H9 (cell line): ENCODE results near the gene MROH2A. TPM values are rescaled to one million over a fixed set of nuclear protein-coding genes. Genes with fewer than 3 reads are reported as not detected.

Source experiments
- DNase-seq: peaks from one replicate; pipeline ENCODE4 v3.0.0-alpha.2; 2017
- H2AFZ ChIP-seq: one replicate; pipeline ENCODE4 v1.6.1; 2013; ENCODE audit warnings: mild to moderate bottlenecking, low read length, control low read depth, moderate library complexity
- H2AK5ac ChIP-seq: 2 replicates; pipeline ENCODE4 v1.6.1; 2013; ENCODE audit warnings: low read length, control low read depth, mixed read lengths; ENCODE audit not compliant: insufficient read length
- H2BK120ac ChIP-seq: one replicate; pipeline ENCODE4 v1.6.1; 2013; ENCODE audit warnings: low read depth, mild to moderate bottlenecking, low read length, control low read depth, inconsistent platforms; ENCODE audit not compliant: poor library complexity, severe bottlenecking
- H2BK12ac ChIP-seq: 2 replicates; pipeline ENCODE4 v1.6.1; 2013; ENCODE audit warnings: low read length, control low read depth, mixed read lengths, low read depth; ENCODE audit not compliant: insufficient read length
- H2BK15ac ChIP-seq: 2 replicates; pipeline ENCODE4 v1.6.1; 2013; ENCODE audit warnings: low read depth, low read length, control low read depth
- H2BK20ac ChIP-seq: one replicate; pipeline ENCODE4 v1.6.1; 2013; ENCODE audit warnings: low read depth, mild to moderate bottlenecking, low read length, control low read depth, inconsistent platforms; ENCODE audit not compliant: poor library complexity, severe bottlenecking
- H2BK5ac ChIP-seq: 2 replicates; pipeline ENCODE4 v1.6.1; 2013; ENCODE audit warnings: low read length, control low read depth, mixed read lengths; ENCODE audit not compliant: insufficient read length
- H3K14ac ChIP-seq: 2 replicates; pipeline ENCODE4 v1.6.1; 2013; ENCODE audit warnings: low read length, control low read depth; ENCODE audit not compliant: insufficient read depth
- H3K18ac ChIP-seq: 2 replicates; pipeline ENCODE4 v1.6.1; 2013; ENCODE audit warnings: low read depth, mild to moderate bottlenecking, mixed read lengths, low read length, control low read depth; ENCODE audit not compliant: insufficient read length
- H3K23ac ChIP-seq: 2 replicates; pipeline ENCODE4 v1.6.1; 2013; ENCODE audit warnings: low read length, control low read depth, mixed read lengths, low read depth; ENCODE audit not compliant: insufficient read length
- H3K23me2 ChIP-seq: 2 replicates; pipeline ENCODE4 v1.6.1; 2013; ENCODE audit warnings: low read depth, mild to moderate bottlenecking, mixed read lengths, low read length, control low read depth; ENCODE audit not compliant: insufficient read length, poor library complexity, severe bottlenecking
- H3K27ac ChIP-seq: 2 replicates; pipeline ENCODE4 v1.5.1; 2013; ENCODE audit warnings: low read length, control low read depth, mixed read lengths, low read depth; ENCODE audit not compliant: insufficient read length
- H3K27me3 ChIP-seq: 2 replicates; pipeline ENCODE4 v1.6.1; 2013; ENCODE audit warnings: low read length, control low read depth, inconsistent platforms; ENCODE audit not compliant: insufficient read depth
- H3K4ac ChIP-seq: 2 replicates; pipeline ENCODE4 v1.6.1; 2013; ENCODE audit warnings: low read depth, mild to moderate bottlenecking, control low read depth, inconsistent platforms, low read length, moderate library complexity
- H3K4me1 ChIP-seq: 2 replicates; pipeline ENCODE4 v1.6.1; 2013; ENCODE audit warnings: low read length, control low read depth, inconsistent platforms; ENCODE audit not compliant: insufficient read depth
- H3K4me2 ChIP-seq: 2 replicates; pipeline ENCODE4 v1.6.1; 2013; ENCODE audit warnings: low read length, control low read depth, mixed read lengths; ENCODE audit not compliant: insufficient read length, insufficient read depth
- H3K56ac ChIP-seq: 2 replicates; pipeline ENCODE4 v1.6.1; 2013; ENCODE audit warnings: low read depth, mild to moderate bottlenecking, mixed read lengths, low read length, control low read depth; ENCODE audit not compliant: insufficient read length
- H3K79me1 ChIP-seq: 2 replicates; pipeline ENCODE4 v1.6.1; 2013; ENCODE audit warnings: low read depth, mild to moderate bottlenecking, moderate library complexity, low read length, control low read depth, inconsistent platforms; ENCODE audit not compliant: insufficient read depth, poor library complexity, severe bottlenecking
- H3K79me2 ChIP-seq: 2 replicates; pipeline ENCODE4 v1.6.1; 2013; ENCODE audit warnings: low read length, control low read depth, inconsistent platforms; ENCODE audit not compliant: insufficient read depth
- H3K9ac ChIP-seq: 2 replicates; pipeline ENCODE4 v1.6.1; 2013; ENCODE audit warnings: low read length, control low read depth, mixed read lengths; ENCODE audit not compliant: insufficient read length; ENCODE audit errors: extremely low read depth
- H3K9me3 ChIP-seq: one replicate; pipeline ENCODE4 v1.6.1; 2013; ENCODE audit warnings: low read depth, low read length, inconsistent platforms; ENCODE audit not compliant: control insufficient read depth
- H3T11ph ChIP-seq: one replicate; pipeline ENCODE4 v1.6.1; 2013; ENCODE audit warnings: mild to moderate bottlenecking, low read length, control low read depth, inconsistent platforms
- H4K20me1 ChIP-seq: one replicate; pipeline ENCODE4 v1.6.1; 2013; ENCODE audit not compliant: control insufficient read depth, insufficient read length, insufficient read depth
- H4K5ac ChIP-seq: 2 replicates; pipeline ENCODE4 v1.6.1; 2013; ENCODE audit warnings: low read depth, mild to moderate bottlenecking, mixed read lengths, low read length, control low read depth; ENCODE audit not compliant: insufficient read length
- H4K8ac ChIP-seq: replicated peaks from 2 replicates; pipeline ENCODE4 v1.6.1; 2013; ENCODE audit warnings: low read length, control low read depth, mixed read lengths, low read depth; ENCODE audit not compliant: insufficient read length
- H4K91ac ChIP-seq: 2 replicates; pipeline ENCODE4 v1.6.1; 2013; ENCODE audit warnings: low read depth, mild to moderate bottlenecking, moderate library complexity, mixed read lengths, low read length, control low read depth; ENCODE audit not compliant: insufficient read length
- H3K27ac Mint-ChIP-seq, 3 experiments: 2 replicates in 2 of 3; 3 replicates in 1 of 3; pipeline ENCODE4 v1.8.0; 2020 to 2021; ENCODE audit warnings: mixed read lengths in 3 of 3, mild to moderate bottlenecking in 1 of 3, moderate library complexity in 1 of 3
- H3K27me3 Mint-ChIP-seq: 2 replicates; pipeline ENCODE4 v1.8.0; 2021; ENCODE audit warnings: low read depth, mild to moderate bottlenecking, moderate library complexity, mixed read lengths
- H3K36me3 Mint-ChIP-seq, 3 experiments: 2 replicates in 2 of 3; 3 replicates in 1 of 3; pipeline ENCODE4 v1.8.0; 2020 to 2021; ENCODE audit warnings: low read depth in 3 of 3, mixed read lengths in 3 of 3; ENCODE audit not compliant: insufficient read depth in 1 of 3
- H3K4me1 Mint-ChIP-seq, 2 experiments: 2 replicates each; pipeline ENCODE4 v1.8.0; 2020; ENCODE audit warnings: mixed read lengths in 2 of 2
- H3K4me3 Mint-ChIP-seq, 2 experiments: 2 replicates in 1 of 2; 3 replicates in 1 of 2; pipeline ENCODE4 v1.8.0; 2020 to 2021; ENCODE audit warnings: mild to moderate bottlenecking in 2 of 2, mixed read lengths in 2 of 2, moderate library complexity in 1 of 2
- H3K9me3 Mint-ChIP-seq, 2 experiments: 2 replicates in 1 of 2; 3 replicates in 1 of 2; pipeline ENCODE4 v1.8.0; 2020; ENCODE audit warnings: mild to moderate bottlenecking in 2 of 2, mixed read lengths in 2 of 2, moderate library complexity in 1 of 2
- CTCF ChIP-seq: fragments of 200-600 bp; sonication (generic); conservative IDR thresholded peaks from 3 replicates; pipeline ENCODE4 v1.8.0; 2021; ENCODE audit warnings: antibody characterized with exemption, mild to moderate bottlenecking
- WGBS: extraction: QIAGEN DNeasy Blood & Tissue Kit; methylation state at CpG from one replicate; pipeline ENCODE4 v1.1.7; 2013; ENCODE audit warnings: missing lambda C conversion rate, low lambda C conversion rate, mixed read lengths; ENCODE audit not compliant: insufficient read length; ENCODE audit errors: extremely low coverage; 5-methylcytosine and 5-hydroxymethylcytosine counted together
- total RNA-seq: library from RNA; stranded (reverse); gene quantifications from 2 replicates; pipeline ENCODE4 v1.2.1, GENCODE V29; 2021

Gene MROH2A
- total RNA-seq, 1 experiment from 2014 or later = not detected

- no peak overlapping the region for H3K4me3 Mint-ChIP-seq
- H3K36me3 Mint-ChIP-seq = no peaks in the 10 kb centered on the region; a peak in 1 of 7 replicates
- H3K9me3 Mint-ChIP-seq = 0 out of 5 replicates have a peak, but pooled peaks cover 0 to 3% of the 10 kb centered on the region in 2 experiments
- no peaks in the 10 kb centered on the region for H3K79me2 ChIP-seq
- H2BK20ac ChIP-seq = no peak overlapping the region
- no peak overlapping the region for H3K27ac Mint-ChIP-seq
- H2BK5ac ChIP-seq = no peak overlapping the region
- no peak for DNase-seq
- no peak overlapping the region for H3K4me2 ChIP-seq
- no peak overlapping the region for H2BK12ac ChIP-seq
- H3K9me3 ChIP-seq = no peaks in the 10 kb centered on the region
- H3K4me1 Mint-ChIP-seq = peaks cover 5 to 6% of the 10 kb centered on the region in 2 experiments; a peak in 3 of 4 replicates
- H3K14ac ChIP-seq = no peak overlapping the region
- no peak overlapping the region for H4K91ac ChIP-seq
- no peak overlapping the region for H4K5ac ChIP-seq
- no peaks in the 10 kb centered on the region for H4K20me1 ChIP-seq
- no peak overlapping the region for H3T11ph ChIP-seq
- H2BK120ac ChIP-seq = no peak overlapping the region
- H3K27me3 Mint-ChIP-seq = peaks cover 8% of the 10 kb centered on the region
- H3K27ac ChIP-seq = no peak overlapping the region
- no peaks in the 10 kb centered on the region for H3K27me3 ChIP-seq
- no peaks in the 10 kb centered on the region for H3K23me2 ChIP-seq
- TF ChIP-seq CTCF = no peak
- no peak overlapping the region for H3K23ac ChIP-seq
- no peak overlapping the region for H3K56ac ChIP-seq
- WGBS = no CpG with 5 or more reads among the region's 4 CpGs
- no peak overlapping the region for H4K8ac ChIP-seq
- no peak overlapping the region for H3K4ac ChIP-seq
- no peak overlapping the region for H2AFZ ChIP-seq
- no peak overlapping the region for H3K9ac ChIP-seq
- H3K18ac ChIP-seq = no peak overlapping the region
- H3K79me1 ChIP-seq = no peaks in the 10 kb centered on the region
- no peak overlapping the region for H2AK5ac ChIP-seq
- H2BK15ac ChIP-seq = no peak overlapping the region
- peaks cover 2% of the 10 kb centered on the region; the same call in 1 of the 2 replicates for H3K4me1 ChIP-seq
Observed at GRCh38 chr2:233766416-233766815, 11.7 kb upstream of the MROH2A start.
